Body of pancreas (tissue), 4 donors: ENCODE results near the gene FUBP3. TPM values are rescaled to one million over a fixed set of nuclear protein-coding genes. Genes with fewer than 3 reads are reported as not detected.

Experiments used
- ATAC-seq: fragments of 150-250 bp; one replicate; pipeline ENCODE4 v1.9.1; 2016
- DNase-seq, 4 donors: peaks; one replicate each; pipeline ENCODE4 v3.0.0-alpha.2; 2019
- H3K27ac ChIP-seq, 4 donors: fragments of 200-600 bp; sonication (generic); 1 replicate in 3 of 4; 2 replicates in 1 of 4; pipeline versions ENCODE4 v1.5.1 to v1.6.1; 2016 to 2019; ENCODE audit warnings: mild to moderate bottlenecking in 1 of 4, mixed read lengths in 1 of 4, moderate library complexity in 1 of 4
- H3K27me3 ChIP-seq, 2 donors: fragments of 200-600 bp; sonication (generic); one replicate each; pipeline ENCODE4 v1.6.0; 2016; ENCODE audit warnings: mild to moderate bottlenecking in 1 of 2
- H3K36me3 ChIP-seq, 2 donors: fragments of 200-600 bp; sonication (generic); replicated peaks in 1 of 2; 2 replicates each; pipeline ENCODE4 v1.5.1; 2016; ENCODE audit warnings: low read depth in 2 of 2; ENCODE audit not compliant: insufficient read depth in 1 of 2
- H3K4me1 ChIP-seq: fragments of 200-600 bp; sonication (generic); one replicate; pipeline ENCODE4 v1.6.0; 2016
- H3K4me3 ChIP-seq, 2 donors: fragments of 200-600 bp; sonication (generic); 1 replicate in 1 of 2; 2 replicates in 1 of 2; pipeline ENCODE4 v1.5.1; 2016 to 2019
- H3K9me3 ChIP-seq, 3 donors: fragments of 200-600 bp; sonication (generic); 1 replicate in 2 of 3; 2 replicates in 1 of 3; pipeline ENCODE4 v1.5.1; 2016
- POLR2A ChIP-seq, 3 donors: fragments of 450-650 bp; IDR thresholded peaks; one replicate each; pipeline ENCODE4 v1.6.1; 2016; ENCODE audit warnings: antibody characterized with exemption in 3 of 3, mild to moderate bottlenecking in 2 of 3
- WGBS, 2 donors: methylation state at CpG; one replicate each; pipeline ENCODE4 v1.1.5; 2017; 5-methylcytosine and 5-hydroxymethylcytosine counted together
- intact Hi-C: fragments of 100-400 bp; cut with DNase I; formaldehyde crosslinking; loops from one replicate; pipeline ENCODE4 v1.15.1; 2023
- total RNA-seq, 2 donors: library from RNA; depleted of rRNA; stranded (reverse); fragments of >200 nt; gene quantifications; one replicate each; pipeline ENCODE4 v1.1.0, GENCODE V29; 2016
- TF ChIP-seq, protein P1 (sequence below), 7 experiments: fragments of 450-650 bp in 4 of 7; fragments of 200-600 bp in 3 of 7; sonication (generic) in 3 of 7; IDR thresholded peaks; one replicate each; pipeline ENCODE4 v1.5.1; 2016 to 2019; ENCODE audit warnings: antibody characterized with exemption in 7 of 7

Gene FUBP3
- total RNA-seq, 2 donors from 2014 or later: 16.6 to 30.3 TPM

- Histone ChIP-seq H3K36me3 (no peaks in the 10 kb centered on the region), H3K9me3 (no peaks in the 10 kb centered on the region), H3K27ac (no peak overlapping the region), H3K27me3 (no peaks in the 10 kb centered on the region), H3K4me3 (no peak overlapping the region), H3K4me1 (no peaks in the 10 kb centered on the region)
- ATAC-seq (no peak), DNase-seq (no peak)
- 76 to 83% methylated on average over 3 of the region's 3 CpGs for WGBS, 2 donors
- TF ChIP-seq POLR2A (IDR thresholded peaks at IDR 0.05): no peak
- TF ChIP-seq, protein P1, sequence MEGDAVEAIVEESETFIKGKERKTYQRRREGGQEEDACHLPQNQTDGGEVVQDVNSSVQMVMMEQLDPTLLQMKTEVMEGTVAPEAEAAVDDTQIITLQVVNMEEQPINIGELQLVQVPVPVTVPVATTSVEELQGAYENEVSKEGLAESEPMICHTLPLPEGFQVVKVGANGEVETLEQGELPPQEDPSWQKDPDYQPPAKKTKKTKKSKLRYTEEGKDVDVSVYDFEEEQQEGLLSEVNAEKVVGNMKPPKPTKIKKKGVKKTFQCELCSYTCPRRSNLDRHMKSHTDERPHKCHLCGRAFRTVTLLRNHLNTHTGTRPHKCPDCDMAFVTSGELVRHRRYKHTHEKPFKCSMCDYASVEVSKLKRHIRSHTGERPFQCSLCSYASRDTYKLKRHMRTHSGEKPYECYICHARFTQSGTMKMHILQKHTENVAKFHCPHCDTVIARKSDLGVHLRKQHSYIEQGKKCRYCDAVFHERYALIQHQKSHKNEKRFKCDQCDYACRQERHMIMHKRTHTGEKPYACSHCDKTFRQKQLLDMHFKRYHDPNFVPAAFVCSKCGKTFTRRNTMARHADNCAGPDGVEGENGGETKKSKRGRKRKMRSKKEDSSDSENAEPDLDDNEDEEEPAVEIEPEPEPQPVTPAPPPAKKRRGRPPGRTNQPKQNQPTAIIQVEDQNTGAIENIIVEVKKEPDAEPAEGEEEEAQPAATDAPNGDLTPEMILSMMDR (IDR thresholded peaks at IDR 0.05): no peak
- intact Hi-C loops: no loop called here
These were observed 13.6 kb upstream of the FUBP3 start for GRCh38 chr9:130565792-130566191.

- Histone ChIP-seq H3K36me3 (no peaks in the 10 kb centered on the region), H3K27me3 (no peaks in the 10 kb centered on the region), H3K4me3 (no peak overlapping the region), H3K4me1 (no peaks in the 10 kb centered on the region), H3K9me3 (no peaks in the 10 kb centered on the region), H3K27ac (no peak overlapping the region)
- TF ChIP-seq, protein P1 (IDR thresholded peaks at IDR 0.05): no peak
- no peak for TF ChIP-seq POLR2A (IDR thresholded peaks at IDR 0.05)
- DNase-seq (no peak), ATAC-seq (no peak)
- 83 to 86% methylated on average over 10 of the region's 10 CpGs for WGBS, 2 donors
- intact Hi-C loops: no loop called here
These were observed 9.2 kb upstream of the FUBP3 start for GRCh38 chr9:130570208-130570607.

DNA sequence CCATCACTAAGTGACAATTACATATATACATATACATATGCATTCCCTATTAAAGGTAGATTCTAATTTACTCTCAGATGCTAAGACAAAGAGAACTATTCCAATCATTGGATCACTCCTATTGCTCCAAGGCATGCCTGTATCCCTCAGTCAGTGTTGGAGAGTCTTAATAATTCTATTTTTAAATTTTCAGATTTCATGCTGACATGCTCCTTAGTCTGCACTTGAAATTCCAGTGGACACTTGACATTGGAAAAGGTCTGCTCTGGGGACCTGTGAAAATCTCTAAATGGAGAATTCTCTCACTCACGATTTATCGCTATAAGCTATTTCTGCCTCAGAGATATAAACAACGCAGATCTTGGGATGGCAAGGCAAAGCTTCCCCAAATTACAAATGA, 3.9 kb upstream of the FUBP3 start:
- H3K27ac ChIP-seq: no peak overlapping the region
- intact Hi-C loops: no loop called here
- peaks cover 27% of the 10 kb centered on the region for H3K4me1 ChIP-seq
- DNase-seq (no peak), ATAC-seq (no peak)
- no peak overlapping the region for H3K4me3 ChIP-seq
- no peaks in the 10 kb centered on the region for H3K9me3 ChIP-seq
- 83 to 85% methylated on average over 3 of the region's 3 CpGs for WGBS, 2 donors
- H3K27me3 ChIP-seq: no peaks in the 10 kb centered on the region
- TF ChIP-seq, protein P1 (IDR thresholded peaks at IDR 0.05): no peak
- H3K36me3 ChIP-seq: no peaks in the 10 kb centered on the region

GRCh38 chr9:130576176-130576575, 3.2 kb upstream of the FUBP3 start:
- Histone ChIP-seq H3K4me3 (no peak overlapping the region), H3K36me3 (no peaks in the 10 kb centered on the region), H3K9me3 (no peaks in the 10 kb centered on the region), H3K27me3 (no peaks in the 10 kb centered on the region), H3K27ac (peak overlapping the region in 1 of 4 donors; percentile 19), H3K4me1 (peaks cover 33% of the 10 kb centered on the region)
- WGBS, 2 donors: 11 to 13% methylated on average over 4 of the region's 4 CpGs
- no peak for TF ChIP-seq POLR2A (IDR thresholded peaks at IDR 0.05)
- TF ChIP-seq, protein P1 (IDR thresholded peaks at IDR 0.05): no peak
- intact Hi-C loops: no loop called here
- ATAC-seq (no peak), DNase-seq (no peak)

DNA sequence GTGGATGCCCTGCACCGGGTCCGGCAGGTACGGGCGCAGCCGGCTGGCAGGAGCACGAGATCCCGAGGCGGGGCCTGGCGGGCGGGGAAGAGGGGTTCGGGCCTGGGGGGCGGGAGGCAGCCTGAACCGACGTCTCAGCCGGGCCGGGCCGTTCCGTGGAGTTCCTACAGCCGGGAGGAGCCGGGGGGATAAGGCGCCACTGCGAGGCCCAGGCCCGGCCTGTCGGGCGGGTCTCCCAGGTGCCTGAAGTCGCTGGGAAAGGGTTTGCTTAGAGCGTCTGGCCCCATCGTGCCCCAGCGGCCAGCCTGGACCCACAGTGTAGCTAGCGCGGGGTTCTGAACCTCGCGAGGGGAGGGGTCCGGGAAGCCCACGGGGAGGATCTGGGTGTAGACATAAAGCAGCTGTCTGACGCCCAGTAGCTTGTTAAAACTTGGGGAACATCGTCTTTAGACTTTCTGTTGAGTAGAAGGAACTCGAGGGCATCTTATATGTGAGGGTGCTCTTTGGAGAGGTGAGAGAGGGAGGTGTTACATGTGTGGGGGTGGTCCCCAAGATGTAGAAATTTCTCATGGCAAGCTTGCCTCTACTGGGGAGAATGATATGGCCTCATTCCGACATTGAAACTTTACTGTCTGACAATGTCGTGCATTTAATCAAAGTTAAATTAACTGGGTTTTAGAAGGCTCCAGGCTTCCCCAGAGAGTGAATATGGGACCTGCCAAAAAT, 524 bp downstream of the FUBP3 start:
- Histone ChIP-seq H3K36me3 (no peaks in the 10 kb centered on the region), H3K27ac (peak overlapping the region; percentile 79 to 91 (median 84)), H3K27me3 (no peaks in the 10 kb centered on the region), H3K4me3 (peak overlapping the region; percentile 52 to 99), H3K4me1 (peaks cover 44% of the 10 kb centered on the region), H3K9me3 (no peaks in the 10 kb centered on the region)
- TF ChIP-seq POLR2A (IDR thresholded peaks at IDR 0.05): no peak
- TF ChIP-seq, protein P1 (IDR thresholded peaks at IDR 0.05): no peak
- 1 to 2% methylated on average over 11 to 33 of the region's 40 CpGs for WGBS, 2 donors
- ATAC-seq (peak; percentile 13), DNase-seq (no peak)
- intact Hi-C loops: no loop called here
